Measurements from ENCODE around the gene WDPCP.

- TF ChIP-seq FOXM1 (IDR thresholded peaks at IDR 0.05; ENCODE audit: low read depth, low read length), result no peak
- no peak for TF ChIP-seq EZH2 (IDR thresholded peaks at IDR 0.05; ENCODE audit: borderline replicate concordance, control insufficient read depth, low read depth, low read length)
These were observed 151.8 kb downstream of the WDPCP start for GRCh38 chr2:63436488-63436887.
